ELF-1 (cell line): ENCODE measurements around the gene RMI2.
A peak's percentile ranks its signal among the peaks of the same experiment; 100 is the strongest.

Experiments
- DNase-seq: peaks from one replicate; pipeline ENCODE4 v3.0.0-alpha.2; 2016; ENCODE audit warnings: low read depth, low spot score

The RMI2 gene

DNA sequence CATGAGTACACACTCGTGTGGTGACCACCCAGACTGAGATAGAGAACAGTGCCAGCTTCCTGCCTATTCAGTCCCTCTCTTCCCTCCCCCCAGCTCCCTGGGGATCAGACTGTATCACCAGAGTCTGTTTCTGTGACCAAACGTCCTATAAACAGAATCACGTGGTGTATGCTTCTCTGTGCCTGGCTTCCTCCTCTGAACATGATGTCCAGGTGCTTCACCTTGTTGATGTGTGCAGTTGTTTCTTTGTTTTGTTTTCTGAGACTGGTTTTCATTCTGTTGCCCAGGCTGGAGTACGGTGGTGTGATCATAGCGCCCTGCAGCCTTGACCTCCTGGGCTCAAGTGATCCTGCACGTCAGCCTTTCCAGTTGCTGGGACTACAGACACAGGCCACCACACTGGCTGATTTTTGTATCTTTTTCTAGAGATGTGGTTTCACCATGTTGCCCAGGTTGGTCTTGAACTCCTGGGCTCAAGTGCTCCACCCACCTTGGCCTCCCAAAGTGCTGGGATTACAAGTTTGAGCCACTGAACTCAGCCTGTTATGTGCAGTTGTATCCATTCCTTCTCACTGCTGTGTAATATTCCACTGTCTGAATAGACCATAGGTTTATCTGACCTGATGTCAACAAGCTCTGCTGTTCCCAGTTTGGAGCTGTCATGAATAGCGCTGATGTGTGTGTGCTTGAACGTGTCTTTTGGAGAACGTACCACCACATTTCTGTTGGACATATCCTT lies 35.2 kb upstream of the RMI2 start:
- DNase-seq = no peak

DNA sequence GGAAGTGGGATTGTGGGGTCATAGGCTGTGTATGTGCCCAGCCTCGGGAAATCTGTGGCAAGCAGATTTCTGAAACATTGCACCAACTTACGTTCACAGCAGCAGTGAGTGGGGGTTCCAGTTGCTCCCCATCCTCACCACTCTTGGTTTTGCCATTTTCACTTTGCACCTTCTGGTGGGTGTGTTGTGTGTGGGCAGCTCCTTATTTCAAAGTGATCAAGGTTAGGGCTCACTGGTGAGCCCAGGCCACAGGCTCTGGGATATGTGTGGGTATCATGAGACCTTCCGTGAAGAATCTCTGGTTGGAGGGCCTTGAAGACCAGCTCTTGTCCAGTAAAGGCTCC lies 34.7 kb upstream of the RMI2 start:
- DNase-seq = no peak

DNA sequence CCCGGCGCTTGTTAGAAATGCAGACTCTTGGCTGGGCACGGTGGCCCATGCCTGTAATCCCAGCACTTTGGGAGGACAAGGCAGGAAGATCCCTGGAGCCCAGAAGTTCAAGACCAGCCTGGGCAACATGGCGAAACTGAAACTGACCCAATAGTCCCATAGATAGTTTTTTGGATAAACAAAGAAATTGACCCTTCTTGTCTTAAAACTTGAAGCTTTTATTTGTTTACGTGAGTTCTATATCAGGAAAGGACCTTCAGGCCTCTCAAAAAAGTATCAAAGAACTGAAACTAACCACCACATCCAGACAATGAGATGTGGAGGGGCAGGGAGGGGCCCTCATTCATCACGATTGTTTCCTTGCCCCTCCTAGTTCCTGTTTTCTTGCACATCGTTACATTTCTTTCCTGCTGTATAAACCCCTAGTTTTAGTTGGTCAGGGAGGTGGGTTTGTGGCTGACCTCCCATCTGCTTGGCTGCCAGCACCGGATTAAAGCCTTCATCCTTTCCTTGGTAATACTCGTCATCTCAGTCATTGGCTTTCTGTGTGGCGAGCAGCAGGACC lies 34.2 kb upstream of the RMI2 start:
- DNase-seq = no peak

DNA sequence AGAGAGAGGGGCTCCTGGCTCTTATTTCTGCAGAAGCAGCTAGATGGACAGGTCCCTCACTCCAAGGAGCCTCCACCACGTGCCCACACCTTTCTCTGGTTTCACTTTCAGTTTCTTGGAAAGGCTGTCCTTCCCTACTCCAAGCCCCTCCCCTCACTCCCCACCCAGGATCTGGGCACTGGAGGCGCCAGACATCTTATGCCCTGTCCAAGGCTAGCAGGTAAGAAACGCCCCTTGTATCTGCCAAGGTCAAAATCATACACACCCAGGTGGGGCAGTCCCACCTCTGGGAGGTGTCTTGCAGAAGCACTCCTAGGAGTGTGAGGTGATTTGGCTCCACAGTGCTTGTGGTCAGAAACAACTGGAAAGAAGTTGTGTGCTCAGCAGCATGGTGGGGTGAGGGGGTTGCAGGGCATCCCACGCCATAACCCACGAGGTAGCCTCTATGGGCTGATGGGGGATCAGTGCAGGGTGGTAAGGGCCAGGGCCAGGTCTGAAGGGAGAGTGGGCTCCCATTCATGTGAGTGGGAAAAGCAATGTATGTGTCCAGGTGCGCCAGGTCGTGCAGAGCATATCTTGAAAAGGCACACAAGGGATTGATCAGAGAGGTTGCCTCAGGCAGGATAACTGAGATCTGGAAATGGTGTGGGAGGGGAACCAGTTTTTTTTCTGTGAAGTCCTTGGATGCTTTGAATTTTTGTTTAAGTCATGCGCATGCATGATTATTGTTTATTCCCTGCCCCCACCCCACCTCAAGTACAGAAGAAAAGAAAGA lies 32.4 kb upstream of the RMI2 start:
- peak; percentile 73 for DNase-seq

DNA sequence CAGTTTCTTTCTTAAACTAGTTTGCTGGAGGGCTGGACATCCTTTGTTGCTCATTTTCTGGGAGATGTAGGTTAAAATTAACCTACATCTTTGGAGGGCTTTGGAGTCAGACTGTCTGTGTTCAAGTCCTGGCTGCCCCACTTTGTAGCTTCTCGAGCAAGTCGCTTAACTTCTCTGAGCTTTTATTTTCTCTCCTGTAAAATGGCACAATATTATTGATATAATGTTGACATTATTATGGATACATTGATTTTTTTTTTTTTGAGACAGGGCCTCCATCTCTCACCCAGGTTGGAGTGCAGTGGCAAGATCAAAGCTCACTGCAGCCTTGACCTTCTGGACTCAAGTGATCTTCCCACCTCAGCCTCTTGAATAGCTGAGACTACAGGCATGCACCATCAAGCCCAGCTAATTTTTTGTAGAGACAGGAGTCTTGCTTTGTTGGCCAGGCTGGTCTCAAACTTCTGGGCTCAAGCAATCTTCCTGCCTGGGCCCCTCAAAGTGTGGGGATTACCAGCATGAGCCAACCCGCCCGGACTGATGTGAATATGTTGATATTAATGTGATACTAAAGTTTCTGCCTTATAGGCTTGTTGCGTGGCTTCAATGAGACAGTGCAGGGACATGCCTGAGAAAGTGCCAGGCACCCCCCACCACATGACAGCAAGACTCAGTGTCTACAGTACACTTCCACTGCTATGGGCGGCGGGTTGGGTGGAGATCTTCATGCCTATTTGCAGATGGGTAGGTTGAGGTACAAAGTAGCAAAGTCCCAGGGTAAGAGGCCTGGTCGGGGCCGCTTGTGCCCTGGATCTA lies 31.6 kb upstream of the RMI2 start:
- DNase-seq = no peak

DNA sequence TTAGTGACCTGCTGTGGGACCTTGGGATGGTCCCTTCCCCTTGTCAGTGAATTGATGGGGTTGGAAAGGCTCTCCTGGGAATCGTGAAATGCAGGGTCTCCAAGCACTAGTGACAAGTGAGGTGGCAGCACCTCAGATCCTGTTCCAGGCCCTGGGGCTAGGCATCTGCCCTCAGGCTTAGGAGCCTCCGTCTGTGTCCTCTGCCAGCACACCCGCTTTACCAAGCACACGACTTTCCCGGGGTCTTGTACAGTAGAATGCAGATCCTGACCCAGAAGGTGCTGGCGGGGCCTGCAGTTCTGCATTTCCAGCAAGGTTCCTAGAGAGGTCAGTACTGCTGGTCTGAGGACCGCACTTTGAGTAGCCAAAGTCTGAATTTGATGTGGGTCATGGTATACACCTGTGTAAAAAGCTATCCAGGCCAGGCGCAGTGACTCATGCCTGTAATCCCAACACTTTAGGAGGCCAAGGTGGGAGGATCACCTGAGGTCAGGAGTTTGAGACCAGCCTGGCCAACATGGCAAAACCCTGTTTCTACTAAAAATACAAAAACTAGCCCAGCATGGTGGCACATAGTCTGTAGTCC lies 30.9 kb upstream of the RMI2 start:
- no peak for DNase-seq

DNA sequence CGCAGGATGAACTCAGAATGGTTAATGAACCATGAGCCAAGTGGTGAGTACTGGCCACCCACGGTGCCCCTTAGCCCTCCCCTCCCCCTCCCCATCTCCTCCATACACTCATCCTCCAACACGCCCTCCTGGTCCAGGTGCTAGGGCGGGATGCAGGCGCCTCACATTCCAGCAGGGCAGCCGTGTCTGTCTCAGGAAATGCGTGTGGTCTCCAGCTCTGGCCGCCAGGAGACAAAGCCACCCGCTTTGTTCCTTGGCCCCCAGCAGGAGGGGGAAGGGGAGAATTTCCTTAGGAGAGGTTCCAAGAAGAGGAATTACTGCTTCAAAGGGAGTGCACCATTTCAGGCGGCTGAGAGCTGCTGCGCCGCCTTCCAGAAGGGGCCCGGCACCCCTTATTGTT lies 29.7 kb upstream of the RMI2 start:
- DNase-seq = peak; percentile 97

DNA sequence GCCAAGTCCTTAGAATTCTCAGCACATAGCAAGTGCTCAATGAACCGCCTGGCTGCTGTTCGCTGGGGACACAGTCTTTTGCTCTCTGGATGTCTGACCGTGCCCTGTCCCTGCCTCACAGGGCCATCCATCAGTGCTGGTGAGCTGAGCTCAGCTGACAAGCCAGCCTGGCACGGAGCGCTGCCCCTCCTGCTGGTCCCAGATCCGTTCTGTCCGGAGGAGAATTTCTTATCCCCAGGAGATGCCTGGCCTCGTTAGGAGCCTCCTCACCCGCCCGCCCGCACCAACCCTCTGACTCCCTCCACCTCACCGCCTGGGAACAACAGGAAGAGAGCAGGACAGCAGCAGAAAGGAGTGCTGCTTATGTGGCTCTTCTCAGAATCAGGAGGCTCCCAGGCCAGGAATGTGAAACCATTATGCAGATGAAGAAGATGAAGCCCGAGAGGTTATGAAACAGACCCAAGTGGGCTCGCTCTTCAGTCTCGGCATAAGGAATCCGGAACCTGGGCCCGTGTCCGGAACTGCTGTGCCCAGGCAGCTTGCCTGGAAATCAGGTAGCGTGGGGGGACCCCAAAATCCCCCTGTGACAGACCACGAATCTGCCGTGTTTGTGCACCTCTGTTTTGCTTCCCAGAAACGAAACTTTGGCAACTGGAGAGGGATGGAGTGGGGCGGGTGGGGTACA lies 28.8 kb upstream of the RMI2 start:
- peak; percentile 80 for DNase-seq

DNA sequence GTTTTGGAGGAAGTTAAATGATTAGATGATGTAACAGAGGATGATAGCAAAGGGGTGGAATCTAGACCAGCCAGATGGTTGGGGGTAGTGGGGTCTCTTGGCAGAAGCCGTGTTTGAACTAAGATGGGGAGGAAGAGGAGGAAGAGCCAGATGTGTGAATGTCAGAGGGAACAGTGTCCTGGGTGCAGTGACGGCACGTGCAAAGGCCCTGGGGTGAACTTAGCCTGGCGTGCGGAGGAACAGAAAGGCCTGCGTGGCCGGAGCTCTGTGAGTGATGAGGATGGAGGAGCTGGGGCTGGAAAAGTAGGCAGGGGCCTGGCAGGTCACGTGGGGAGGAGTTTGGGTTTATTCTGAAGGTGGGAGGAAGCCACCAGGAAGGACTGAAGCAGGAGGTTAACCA lies 26.4 kb upstream of the RMI2 start:
- no peak for DNase-seq

DNA sequence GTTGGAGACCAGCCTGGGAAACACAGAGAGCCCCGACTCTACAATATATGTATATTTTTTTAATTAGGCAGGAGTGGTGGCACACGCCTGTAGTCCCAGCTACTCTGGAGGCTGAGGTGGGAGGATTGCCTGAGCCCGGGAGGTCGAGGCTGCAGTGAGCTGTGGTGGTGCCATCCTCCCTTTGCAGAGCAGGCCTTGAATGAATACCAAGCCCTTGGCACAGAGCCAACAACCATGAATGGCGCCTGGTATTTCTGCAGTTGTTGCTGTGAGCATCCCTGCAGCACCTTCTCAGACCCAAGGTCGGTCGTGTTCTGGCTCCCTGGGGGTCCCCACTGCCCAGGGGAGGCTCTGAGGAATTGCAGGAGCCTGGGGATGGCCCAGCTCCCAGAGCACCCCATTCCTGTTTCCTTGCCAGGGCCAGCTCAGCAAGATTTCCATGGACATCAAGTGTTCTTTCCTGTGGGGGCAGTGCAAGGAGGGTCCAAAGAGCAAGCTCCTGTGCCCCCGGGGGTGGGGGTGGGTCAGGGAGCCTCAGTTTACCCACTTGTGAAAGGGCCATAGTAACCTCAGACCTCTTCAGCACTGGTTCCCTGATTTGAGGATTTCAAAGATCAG lies 25.6 kb upstream of the RMI2 start:
- DNase-seq = no peak

DNA sequence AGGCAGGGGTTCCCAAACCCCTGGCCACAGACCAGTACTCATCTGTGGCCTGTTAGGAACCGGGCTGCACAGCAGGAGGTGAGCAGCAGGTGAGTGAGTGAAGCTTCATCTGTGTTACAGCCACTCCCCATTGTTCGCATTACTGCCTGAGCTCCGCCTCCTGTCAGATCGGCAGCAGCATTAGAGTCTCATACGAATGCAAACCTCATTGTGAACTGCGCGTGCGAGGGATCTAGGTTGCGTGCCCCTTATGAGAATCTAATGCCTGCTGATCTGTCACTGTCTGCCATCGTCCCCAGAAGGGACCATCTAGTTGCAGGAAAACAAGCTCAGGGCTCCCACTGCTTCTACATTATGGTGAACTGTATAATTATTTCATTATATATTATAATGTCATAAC lies 25.1 kb upstream of the RMI2 start:
- no peak for DNase-seq

DNA sequence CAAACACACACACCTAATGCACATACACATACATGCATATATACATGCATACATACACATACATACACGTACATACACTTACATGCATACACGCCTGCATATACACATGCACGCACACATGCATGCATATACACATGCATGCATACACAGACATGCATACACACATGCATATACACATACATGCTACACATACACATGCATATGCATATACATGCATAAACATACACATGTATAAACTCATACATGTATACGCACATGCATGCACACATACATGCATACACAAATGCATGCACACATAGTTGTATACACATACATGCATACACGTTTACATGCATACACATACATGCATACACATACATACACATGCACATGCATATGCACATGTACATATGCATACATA lies 23.6 kb upstream of the RMI2 start:
- no peak for DNase-seq

DNA sequence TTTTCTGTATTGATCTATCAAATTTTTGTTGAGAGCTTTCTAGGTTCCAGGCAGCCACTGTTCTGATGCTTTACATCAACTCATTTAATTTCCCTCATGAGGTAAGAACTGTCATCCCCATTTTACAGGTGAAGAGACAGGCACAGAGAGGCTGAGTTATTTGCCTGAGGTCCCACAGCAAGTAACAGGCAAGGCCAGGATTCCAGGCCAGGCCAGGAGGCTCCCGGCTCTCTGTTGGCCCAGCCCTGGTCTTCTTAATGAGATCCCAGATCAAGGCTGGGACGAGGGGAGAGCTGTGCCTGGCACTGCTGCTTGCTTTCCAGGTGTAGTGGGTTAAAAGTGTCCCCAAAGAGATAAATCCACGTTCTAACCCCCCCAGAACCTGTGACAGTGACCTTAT lies 22.4 kb upstream of the RMI2 start:
- no peak for DNase-seq

DNA sequence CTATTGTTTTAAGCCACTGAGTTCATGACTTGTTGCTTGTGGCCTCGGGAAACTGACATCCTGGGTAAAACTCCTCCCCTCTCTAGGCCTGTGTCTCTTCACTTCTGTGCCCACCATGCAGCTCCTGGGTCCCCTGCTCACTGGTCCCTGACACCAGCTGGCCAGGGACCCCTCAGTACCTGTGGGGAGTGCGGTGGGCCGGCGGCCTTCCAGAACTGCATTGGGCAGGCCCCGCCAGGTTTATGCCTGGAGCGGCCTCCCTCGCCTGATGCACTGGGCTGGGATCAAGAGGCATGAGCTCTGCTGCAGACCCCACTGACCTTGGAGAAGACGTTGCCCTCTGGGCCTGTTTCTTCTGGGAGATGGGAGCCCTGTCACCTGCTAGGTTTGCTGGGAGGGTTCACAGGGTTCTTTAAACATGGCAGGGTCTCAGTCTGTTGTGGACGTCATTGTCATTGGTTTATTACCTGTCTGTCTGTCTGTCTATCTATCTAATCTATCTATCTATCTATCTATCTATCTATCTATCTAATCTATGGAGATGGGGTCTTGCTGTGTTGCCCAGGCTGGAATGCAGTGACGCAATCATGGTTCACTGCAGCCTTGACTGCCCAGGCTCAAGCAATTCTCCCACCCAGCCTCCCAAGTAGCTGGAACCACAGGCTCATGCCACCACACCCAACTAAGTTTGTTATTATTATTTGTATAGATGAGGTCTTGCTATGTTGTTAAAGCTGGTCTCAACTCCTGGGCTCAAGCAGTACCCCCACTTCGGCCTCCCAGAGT lies 21.5 kb upstream of the RMI2 start:
- DNase-seq = no peak

DNA sequence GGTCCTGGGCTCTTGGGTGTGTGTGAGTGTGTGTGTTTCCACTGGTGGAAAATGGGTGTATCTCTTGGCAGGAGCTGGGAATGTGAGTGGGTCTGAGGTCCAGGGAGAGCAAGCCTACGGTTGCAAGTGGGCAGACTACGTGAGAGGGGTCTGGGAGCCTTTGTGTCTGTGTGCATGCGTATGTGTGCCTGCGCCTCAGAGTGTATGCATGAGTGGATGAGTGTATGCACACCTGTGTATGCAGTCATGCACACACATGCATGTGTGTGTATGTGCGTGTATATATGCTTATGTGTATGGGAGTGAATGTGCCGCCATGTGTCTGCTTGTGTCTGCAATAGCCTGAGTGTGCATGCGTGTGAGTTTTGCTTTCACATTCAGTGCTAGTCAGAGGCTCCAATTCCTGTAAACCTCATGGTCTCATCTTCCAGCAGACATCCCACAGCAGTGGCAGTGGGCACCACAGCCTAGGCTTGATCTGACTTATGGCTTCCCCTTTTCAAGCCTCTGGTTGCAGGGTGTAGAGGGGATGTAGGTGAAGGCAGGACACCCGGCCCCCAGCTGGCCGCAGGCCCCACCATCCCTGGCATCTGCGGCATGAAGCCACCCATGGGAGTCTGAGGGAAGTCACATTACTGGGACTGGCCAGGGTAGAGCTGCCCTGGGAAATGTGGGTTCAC lies 19.7 kb upstream of the RMI2 start:
- no peak for DNase-seq

DNA sequence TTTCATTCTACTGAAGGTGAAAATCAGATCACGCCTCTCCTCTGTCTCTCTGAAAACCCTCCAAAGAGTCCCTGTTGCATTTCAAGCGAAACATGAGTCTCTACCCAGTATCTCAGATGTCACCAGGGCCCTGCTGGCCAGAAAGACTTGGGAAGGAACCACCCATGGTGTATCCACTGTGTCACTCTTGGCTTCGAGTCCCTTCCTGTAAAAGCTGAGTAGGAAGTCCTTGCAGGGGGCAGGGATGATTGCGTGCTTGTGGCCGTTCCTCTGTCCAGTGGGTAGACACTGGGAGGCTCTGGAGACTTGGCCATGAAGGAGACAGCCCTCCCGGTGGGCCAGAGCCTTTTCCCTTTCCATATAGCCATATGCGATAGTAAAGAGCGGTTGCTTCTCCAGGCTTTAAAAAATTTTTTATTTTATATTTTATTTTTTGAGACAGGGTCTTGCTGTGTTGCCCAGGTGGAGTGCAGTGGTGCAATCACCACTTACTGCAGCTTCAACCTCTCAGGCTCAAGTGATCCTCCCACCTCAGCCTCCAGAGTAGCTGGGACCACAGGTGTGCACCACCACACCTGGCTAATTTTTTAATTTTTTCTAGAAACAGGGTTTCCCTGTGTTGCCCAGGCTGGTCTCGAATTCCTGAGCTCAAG lies 19.0 kb upstream of the RMI2 start:
- DNase-seq = no peak

DNA sequence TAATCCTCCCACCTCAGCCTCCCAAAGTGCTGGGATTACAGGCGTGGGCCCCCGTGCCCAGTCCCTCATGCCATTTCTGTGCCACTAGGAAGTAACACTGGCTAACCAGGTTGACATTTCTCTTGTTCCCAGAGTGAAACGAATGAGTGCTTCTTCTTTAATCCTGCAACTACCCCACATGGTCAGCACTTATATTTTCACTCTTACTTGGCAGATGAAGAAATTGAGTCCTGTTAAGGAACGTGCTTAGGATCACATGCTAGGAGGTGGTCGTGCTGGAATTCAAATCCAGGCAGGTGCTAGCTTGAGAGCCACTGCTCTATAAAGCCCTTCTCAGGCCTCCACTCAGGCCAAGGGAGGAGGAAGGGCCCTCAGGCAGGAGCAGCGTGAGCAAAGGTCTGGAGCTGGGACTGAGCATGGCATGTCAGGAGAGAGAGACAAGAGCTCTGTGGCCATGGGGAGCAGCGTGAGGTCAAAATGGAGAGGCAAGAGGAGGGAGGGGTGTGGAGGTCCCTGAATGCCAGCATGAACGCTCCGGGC lies 18.5 kb upstream of the RMI2 start:
- peak; percentile 56 for DNase-seq

DNA sequence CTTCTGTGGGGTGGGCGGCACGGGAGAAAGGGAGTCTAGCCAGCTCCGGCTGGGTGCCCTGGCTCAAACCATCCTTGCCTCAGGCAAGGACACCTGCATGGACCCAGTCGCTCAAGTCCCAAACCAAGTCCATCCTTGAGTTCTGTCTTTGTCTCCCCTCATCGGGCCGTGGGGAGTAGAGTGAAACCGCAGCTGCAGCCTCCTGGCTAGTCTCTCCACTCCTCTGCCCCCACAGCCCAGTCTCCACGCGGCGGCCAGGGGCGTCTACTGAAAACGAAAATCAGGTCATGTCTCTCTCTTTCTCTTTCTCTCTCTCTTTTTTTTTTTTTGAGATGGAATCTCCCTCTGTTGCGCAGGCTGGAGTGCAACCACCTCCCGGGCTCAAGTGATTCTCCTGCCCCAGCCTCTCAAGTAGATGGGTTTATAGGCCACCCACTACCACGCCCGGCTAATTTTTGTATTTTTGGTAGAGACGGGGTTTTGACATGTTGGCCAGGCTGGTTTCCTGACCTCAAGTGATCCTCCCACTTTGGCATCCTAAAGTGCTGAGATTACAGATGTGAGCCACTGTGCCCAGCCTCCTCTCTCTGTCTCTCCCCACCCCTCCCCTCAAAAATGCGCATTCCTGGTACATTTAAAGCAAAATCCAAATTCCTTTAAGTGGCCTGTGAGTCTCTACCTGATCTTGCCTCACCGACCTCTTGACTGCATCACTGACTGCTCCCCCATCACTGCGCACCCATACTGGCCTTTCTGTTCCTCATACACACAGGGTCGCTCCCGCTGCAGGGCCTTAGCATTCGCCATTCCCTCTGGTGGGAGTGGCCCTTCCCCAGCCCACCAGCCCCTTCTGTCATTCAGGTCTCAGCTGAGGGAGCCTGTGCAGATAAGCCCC lies 17.7 kb upstream of the RMI2 start:
- peak; percentile 64 for DNase-seq
